ENCODE results near the gene PUDP. TPM values are rescaled to one million over a fixed set of nuclear protein-coding genes. Genes with fewer than 3 reads are reported as not detected.
A peak's percentile ranks its signal among the peaks of the same experiment; 100 is the strongest.
"Not testable (repeated sequence)": the region's sequence is repeated elsewhere in the genome, so short reads cannot be mapped to it uniquely, and the experiment has no call there.

The PUDP gene
- total RNA-seq, 1 experiment from 2014 or later, result 41.2 TPM

GRCh38 chrX:7100022-7100421, 47.9 kb downstream of the PUDP start:
- no peak overlapping the region for H2AFZ ChIP-seq (ENCODE audit: low read length)
- H3K9me2 ChIP-seq (replicated peaks; ENCODE audit: insufficient read depth, low read length), result no peaks in the 10 kb centered on the region
- no peaks in the 10 kb centered on the region for H3K9me3 ChIP-seq (ENCODE audit: low read length)
- H3K79me2 ChIP-seq (ENCODE audit: low read length), result peaks cover 75% of the 10 kb centered on the region
- no peak overlapping the region for H3K27ac ChIP-seq (ENCODE audit: low read length)
- DNase-seq, result no peak
- H3K36me3 ChIP-seq (ENCODE audit: insufficient read depth, low read length), result peaks cover 24% of the 10 kb centered on the region
- no peak overlapping the region for H3K4me2 ChIP-seq (ENCODE audit: low read depth, low read length, poor library complexity, severe bottlenecking)
- no peak overlapping the region for H3K9ac ChIP-seq (ENCODE audit: low read length)
- no peaks in the 10 kb centered on the region for H4K20me1 ChIP-seq (ENCODE audit: insufficient read depth, low read depth, low read length)
- no peak overlapping the region for H3K4me3 ChIP-seq (ENCODE audit: low read length)
- H3K27me3 ChIP-seq (ENCODE audit: low read length), result no peaks in the 10 kb centered on the region
- peaks cover 26% of the 10 kb centered on the region for H3K4me1 ChIP-seq (ENCODE audit: low read length)

GRCh38 chrX:7095657-7096056, 52.3 kb downstream of the PUDP start:
- H3K4me2 ChIP-seq (ENCODE audit: low read depth, low read length, poor library complexity, severe bottlenecking); H3K27ac ChIP-seq (ENCODE audit: low read length); H2AFZ ChIP-seq (ENCODE audit: low read length); H3K9ac ChIP-seq (ENCODE audit: low read length); H3K36me3 ChIP-seq (ENCODE audit: insufficient read depth, low read length); H4K20me1 ChIP-seq (ENCODE audit: insufficient read depth, low read depth, low read length); H3K9me2 ChIP-seq (replicated peaks; ENCODE audit: insufficient read depth, low read length); H3K4me3 ChIP-seq (ENCODE audit: low read length); DNase-seq; H3K9me3 ChIP-seq (ENCODE audit: low read length); H3K27me3 ChIP-seq (ENCODE audit: low read length): not testable (repeated sequence)
- Histone ChIP-seq H3K79me2 (ENCODE audit: low read length) (peaks cover 65% of the 10 kb centered on the region), H3K4me1 (ENCODE audit: low read length) (peaks cover 45% of the 10 kb centered on the region)

- H3K36me3 ChIP-seq (ENCODE audit: insufficient read depth, low read length), result no peaks in the 10 kb centered on the region
- peaks cover 55% of the 10 kb centered on the region for H3K79me2 ChIP-seq (ENCODE audit: low read length)
- no peak overlapping the region for H3K4me2 ChIP-seq (ENCODE audit: low read depth, low read length, poor library complexity, severe bottlenecking)
- no peak for DNase-seq
- H3K9me3 ChIP-seq (ENCODE audit: low read length), result no peaks in the 10 kb centered on the region
- H3K4me1 ChIP-seq (ENCODE audit: low read length), result peaks cover 56% of the 10 kb centered on the region
- H3K9ac ChIP-seq (ENCODE audit: low read length), result no peak overlapping the region
- H4K20me1 ChIP-seq (ENCODE audit: insufficient read depth, low read depth, low read length), result no peaks in the 10 kb centered on the region
- H3K27ac ChIP-seq (ENCODE audit: low read length), result peak overlapping the region; percentile 97
- H3K27me3 ChIP-seq (ENCODE audit: low read length), result no peaks in the 10 kb centered on the region
- no peaks in the 10 kb centered on the region for H3K9me2 ChIP-seq (replicated peaks; ENCODE audit: insufficient read depth, low read length)
- no peak overlapping the region for H3K4me3 ChIP-seq (ENCODE audit: low read length)
- no peak overlapping the region for H2AFZ ChIP-seq (ENCODE audit: low read length)
These were observed 54.6 kb downstream of the PUDP start for GRCh38 chrX:7093305-7093704.

- peak overlapping the region; percentile 97 for H3K27ac ChIP-seq (ENCODE audit: low read length)
- peaks cover 62% of the 10 kb centered on the region for H3K4me1 ChIP-seq (ENCODE audit: low read length)
- H3K9ac ChIP-seq (ENCODE audit: low read length), result no peak overlapping the region
- H4K20me1 ChIP-seq (ENCODE audit: insufficient read depth, low read depth, low read length), result no peaks in the 10 kb centered on the region
- no peaks in the 10 kb centered on the region for H3K9me3 ChIP-seq (ENCODE audit: low read length)
- no peak for DNase-seq
- H3K27me3 ChIP-seq (ENCODE audit: low read length), result no peaks in the 10 kb centered on the region
- H2AFZ ChIP-seq (ENCODE audit: low read length), result no peak overlapping the region
- H3K36me3 ChIP-seq (ENCODE audit: insufficient read depth, low read length), result no peaks in the 10 kb centered on the region
- no peak overlapping the region for H3K4me2 ChIP-seq (ENCODE audit: low read depth, low read length, poor library complexity, severe bottlenecking)
- peaks cover 49% of the 10 kb centered on the region for H3K79me2 ChIP-seq (ENCODE audit: low read length)
- H3K9me2 ChIP-seq (replicated peaks; ENCODE audit: insufficient read depth, low read length), result no peaks in the 10 kb centered on the region
- H3K4me3 ChIP-seq (ENCODE audit: low read length), result no peak overlapping the region
These were observed 55.4 kb downstream of the PUDP start for GRCh38 chrX:7092543-7092942.

GRCh38 chrX:7091923-7092322, 56.0 kb downstream of the PUDP start:
- H3K9me3 ChIP-seq (ENCODE audit: low read length), result no peaks in the 10 kb centered on the region
- H3K27me3 ChIP-seq (ENCODE audit: low read length), result no peaks in the 10 kb centered on the region
- H4K20me1 ChIP-seq (ENCODE audit: insufficient read depth, low read depth, low read length), result no peaks in the 10 kb centered on the region
- peaks cover 68% of the 10 kb centered on the region for H3K4me1 ChIP-seq (ENCODE audit: low read length)
- peak overlapping the region; percentile 29 for H3K4me2 ChIP-seq (ENCODE audit: low read depth, low read length, poor library complexity, severe bottlenecking)
- no peaks in the 10 kb centered on the region for H3K36me3 ChIP-seq (ENCODE audit: insufficient read depth, low read length)
- H3K4me3 ChIP-seq (ENCODE audit: low read length), result no peak overlapping the region
- no peaks in the 10 kb centered on the region for H3K9me2 ChIP-seq (replicated peaks; ENCODE audit: insufficient read depth, low read length)
- H2AFZ ChIP-seq (ENCODE audit: low read length), result no peak overlapping the region
- H3K9ac ChIP-seq (ENCODE audit: low read length), result no peak overlapping the region
- peak overlapping the region; percentile 97 for H3K27ac ChIP-seq (ENCODE audit: low read length)
- peaks cover 46% of the 10 kb centered on the region for H3K79me2 ChIP-seq (ENCODE audit: low read length)
- peak; percentile 65 for DNase-seq

- H3K4me2 ChIP-seq (ENCODE audit: low read depth, low read length, poor library complexity, severe bottlenecking), result peak overlapping the region; percentile 60
- DNase-seq, result no peak
- peak overlapping the region; percentile 97 for H3K27ac ChIP-seq (ENCODE audit: low read length)
- H3K9ac ChIP-seq (ENCODE audit: low read length), result peak overlapping the region; percentile 22
- H2AFZ ChIP-seq (ENCODE audit: low read length), result no peak overlapping the region
- H3K36me3 ChIP-seq (ENCODE audit: insufficient read depth, low read length), result no peaks in the 10 kb centered on the region
- peaks cover 49% of the 10 kb centered on the region for H3K79me2 ChIP-seq (ENCODE audit: low read length)
- peaks cover 81% of the 10 kb centered on the region for H3K4me1 ChIP-seq (ENCODE audit: low read length)
- no peaks in the 10 kb centered on the region for H3K9me3 ChIP-seq (ENCODE audit: low read length)
- no peak overlapping the region for H3K4me3 ChIP-seq (ENCODE audit: low read length)
- no peaks in the 10 kb centered on the region for H3K27me3 ChIP-seq (ENCODE audit: low read length)
- no peaks in the 10 kb centered on the region for H4K20me1 ChIP-seq (ENCODE audit: insufficient read depth, low read depth, low read length)
- H3K9me2 ChIP-seq (replicated peaks; ENCODE audit: insufficient read depth, low read length), result no peaks in the 10 kb centered on the region
These were observed 57.3 kb downstream of the PUDP start for GRCh38 chrX:7090641-7091040.

GRCh38 chrX:7088968-7089615, 58.9 kb downstream of the PUDP start:
- Histone ChIP-seq H3K4me3 (ENCODE audit: low read length) (peak overlapping the region; percentile 3; the same call in 1 of the 2 replicates), H3K9ac (ENCODE audit: low read length) (peak overlapping the region; percentile 63), H4K20me1 (ENCODE audit: insufficient read depth, low read depth, low read length) (no peaks in the 10 kb centered on the region), H3K4me1 (ENCODE audit: low read length) (peaks cover 96% of the 10 kb centered on the region), H3K9me3 (ENCODE audit: low read length) (no peaks in the 10 kb centered on the region), H3K27ac (ENCODE audit: low read length) (peak overlapping the region; percentile 97), H3K27me3 (ENCODE audit: low read length) (no peaks in the 10 kb centered on the region), H3K36me3 (ENCODE audit: insufficient read depth, low read length) (no peaks in the 10 kb centered on the region), H3K79me2 (ENCODE audit: low read length) (peaks cover 49% of the 10 kb centered on the region), H2AFZ (ENCODE audit: low read length) (no peak overlapping the region), H3K9me2 (replicated peaks; ENCODE audit: insufficient read depth, low read length) (no peaks in the 10 kb centered on the region), H3K4me2 (ENCODE audit: low read depth, low read length, poor library complexity, severe bottlenecking) (peak overlapping the region; percentile 60)
- peak; percentile 90 for DNase-seq

- H3K4me3 ChIP-seq (ENCODE audit: low read length), result no peak overlapping the region
These were observed 61.6 kb downstream of the PUDP start for GRCh38 chrX:7086384-7086783.

More at GRCh38 chrX:7086384-7086783, 61.6 kb downstream of the PUDP start:
- H3K27me3 ChIP-seq (ENCODE audit: low read length), result no peaks in the 10 kb centered on the region
- peak overlapping the region; percentile 60 for H3K4me2 ChIP-seq (ENCODE audit: low read depth, low read length, poor library complexity, severe bottlenecking)
- peaks cover 44% of the 10 kb centered on the region for H3K79me2 ChIP-seq (ENCODE audit: low read length)
- H3K9me3 ChIP-seq (ENCODE audit: low read length), result no peaks in the 10 kb centered on the region
- H3K36me3 ChIP-seq (ENCODE audit: insufficient read depth, low read length), result no peaks in the 10 kb centered on the region
- peak overlapping the region; percentile 97 for H3K27ac ChIP-seq (ENCODE audit: low read length)
- no peaks in the 10 kb centered on the region for H4K20me1 ChIP-seq (ENCODE audit: insufficient read depth, low read depth, low read length)
- H3K9ac ChIP-seq (ENCODE audit: low read length), result peak overlapping the region; percentile 56
- DNase-seq, result peak; percentile 69
- H3K4me1 ChIP-seq (ENCODE audit: low read length), result peaks cover 97% of the 10 kb centered on the region
- no peaks in the 10 kb centered on the region for H3K9me2 ChIP-seq (replicated peaks; ENCODE audit: insufficient read depth, low read length)
- H2AFZ ChIP-seq (ENCODE audit: low read length), result no peak overlapping the region

Measured in Karpas-422 (cell line).